ENCODE measurements around the gene TRDN.

Gene TRDN

GRCh38 chr6:123663436-123663835 is 26.7 kb upstream of the TRDN start:
- no peak for DNase-seq (ENCODE audit: extremely low read depth, low read depth)
- TF ChIP-seq CTCF (IDR thresholded peaks at IDR 0.05; ENCODE audit: low read depth, low read length), result no peak

GRCh38 chr6:123662757-123663156 is 26.0 kb upstream of the TRDN start:
- TF ChIP-seq CTCF (IDR thresholded peaks at IDR 0.05; ENCODE audit: low read depth, low read length), result no peak
- DNase-seq (ENCODE audit: extremely low read depth, low read depth), result no peak

GRCh38 chr6:123661105-123661891 is 24.5 kb upstream of the TRDN start:
- no peak for TF ChIP-seq CTCF (IDR thresholded peaks at IDR 0.05; ENCODE audit: low read depth, low read length)
- DNase-seq (ENCODE audit: extremely low read depth, low read depth), result no peak

GRCh38 chr6:123659960-123660748 is 23.4 kb upstream of the TRDN start:
- no peak for TF ChIP-seq CTCF (IDR thresholded peaks at IDR 0.05; ENCODE audit: low read depth, low read length)
- DNase-seq (ENCODE audit: extremely low read depth, low read depth), result no peak

- no peak for DNase-seq (ENCODE audit: extremely low read depth, low read depth)
- TF ChIP-seq CTCF (IDR thresholded peaks at IDR 0.05; ENCODE audit: low read depth, low read length), result no peak
These were observed 22.1 kb upstream of the TRDN start for GRCh38 chr6:123658848-123659247.

- no peak for TF ChIP-seq CTCF (IDR thresholded peaks at IDR 0.05; ENCODE audit: low read depth, low read length)
- no peak for DNase-seq (ENCODE audit: extremely low read depth, low read depth)
These were observed 19.0 kb upstream of the TRDN start for GRCh38 chr6:123655521-123656306.

All from AG09319 (cell line).